ENCODE measurements around the gene MAML3.

The MAML3 gene

DNA sequence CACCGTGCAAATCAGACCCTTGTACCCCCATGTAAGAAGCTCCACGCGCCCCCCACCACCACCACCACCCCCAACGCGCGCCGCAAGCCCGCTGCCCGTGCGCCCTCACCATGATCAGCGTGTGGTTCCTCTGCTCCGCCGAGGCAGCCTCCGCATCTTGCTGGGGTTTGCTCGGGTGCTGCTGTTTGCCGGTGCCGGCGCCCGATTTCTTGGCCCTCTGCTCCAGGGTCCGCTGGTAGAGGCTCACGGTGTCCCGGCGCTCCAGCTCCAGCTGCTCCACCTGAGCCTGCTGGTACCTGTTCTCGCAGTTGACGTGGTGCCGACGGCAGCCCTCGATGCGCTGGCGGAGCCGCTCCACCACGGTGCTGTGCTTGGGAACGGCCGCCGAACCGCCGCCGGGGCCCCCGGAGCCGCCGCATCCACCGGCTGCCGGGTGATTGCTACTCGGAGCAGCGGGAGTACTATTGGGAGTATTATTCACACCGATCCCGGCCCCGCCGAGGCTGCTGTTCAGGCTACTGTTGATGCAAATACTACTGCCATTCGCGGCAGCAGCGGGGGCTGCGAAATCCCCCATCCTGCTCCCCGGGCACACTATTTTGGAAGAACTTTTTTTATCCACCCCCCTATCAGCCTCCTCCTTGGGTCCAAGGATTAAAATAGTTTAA lies 1.1 kb downstream of the MAML3 start:
- Histone ChIP-seq H3K36me3 (ENCODE audit: control insufficient read depth, insufficient read depth, low read length) (no peaks in the 10 kb centered on the region), H3K4me1 (ENCODE audit: control insufficient read depth, insufficient read depth, low read length) (peaks cover 14% of the 10 kb centered on the region), H3K9ac (ENCODE audit: low read length) (peak overlapping the region; percentile 57), H3K4me3 (ENCODE audit: low read length) (peak overlapping the region; percentile 97), H3K27me3 (ENCODE audit: control insufficient read depth, insufficient read depth, low read length) (no peaks in the 10 kb centered on the region), H3K27ac (ENCODE audit: low read depth, low read length) (peak overlapping the region; percentile 86)

DNA sequence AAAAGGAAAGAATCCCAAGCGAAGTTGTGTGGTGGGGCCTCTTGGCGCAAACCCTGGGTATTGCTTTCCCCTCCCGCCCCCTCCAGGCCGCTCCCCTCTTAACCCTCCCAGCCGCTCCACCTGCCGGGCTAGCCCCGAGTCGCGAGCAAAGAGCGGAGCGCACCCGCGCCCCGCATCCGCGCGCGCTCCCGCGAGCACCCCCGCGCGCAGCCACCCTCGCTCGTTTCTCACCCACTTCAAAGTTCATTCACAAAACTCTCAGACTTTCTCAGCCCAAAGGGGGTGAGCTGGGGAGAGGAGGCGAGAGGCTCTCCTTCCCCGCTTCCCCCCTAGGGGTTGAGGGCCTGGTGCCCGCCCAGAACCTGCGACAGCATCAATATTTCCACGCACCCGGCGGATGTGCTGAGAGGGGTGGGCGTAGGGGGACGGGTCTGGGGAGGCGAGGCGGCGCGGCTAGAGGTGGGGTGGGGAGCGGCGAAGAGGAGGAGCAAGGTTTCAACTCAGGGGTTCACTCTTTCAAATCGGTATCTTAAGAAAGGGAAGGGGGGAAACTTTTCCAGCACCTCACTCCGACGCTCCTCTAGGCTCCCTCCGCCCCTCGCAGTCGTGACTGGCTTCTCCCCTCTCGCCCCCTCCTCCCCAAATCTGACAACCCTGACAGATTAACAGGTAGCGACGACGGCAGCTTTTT lies 1.8 kb downstream of the MAML3 start:
- H3K4me1 ChIP-seq (ENCODE audit: control insufficient read depth, insufficient read depth, low read length): peaks cover 7% of the 10 kb centered on the region
- H3K27me3 ChIP-seq (ENCODE audit: control insufficient read depth, insufficient read depth, low read length): no peaks in the 10 kb centered on the region
- H3K9ac ChIP-seq (ENCODE audit: low read length): peak overlapping the region; percentile 39
- no peaks in the 10 kb centered on the region for H3K36me3 ChIP-seq (ENCODE audit: control insufficient read depth, insufficient read depth, low read length)
- H3K27ac ChIP-seq (ENCODE audit: low read depth, low read length): peak overlapping the region; percentile 86
- peak overlapping the region; percentile 97 for H3K4me3 ChIP-seq (ENCODE audit: low read length)

DNA sequence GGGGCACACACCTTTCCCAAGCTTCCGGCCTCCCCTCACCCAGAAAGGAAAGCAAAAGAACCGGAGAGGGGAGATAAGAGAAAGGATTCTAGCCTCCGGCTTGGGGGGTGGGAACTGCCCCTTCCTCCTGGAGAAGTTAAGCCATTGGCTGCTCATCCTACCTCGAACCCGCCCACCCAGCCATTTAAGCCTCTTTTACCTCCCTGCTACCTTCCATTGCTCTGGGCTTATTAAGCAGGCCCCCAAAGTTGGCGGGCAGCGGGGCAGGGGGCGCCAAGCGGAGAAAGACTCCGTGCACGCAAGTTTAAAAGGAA lies 2.3 kb downstream of the MAML3 start:
- no peak overlapping the region for H3K9ac ChIP-seq (ENCODE audit: low read length)

DNA sequence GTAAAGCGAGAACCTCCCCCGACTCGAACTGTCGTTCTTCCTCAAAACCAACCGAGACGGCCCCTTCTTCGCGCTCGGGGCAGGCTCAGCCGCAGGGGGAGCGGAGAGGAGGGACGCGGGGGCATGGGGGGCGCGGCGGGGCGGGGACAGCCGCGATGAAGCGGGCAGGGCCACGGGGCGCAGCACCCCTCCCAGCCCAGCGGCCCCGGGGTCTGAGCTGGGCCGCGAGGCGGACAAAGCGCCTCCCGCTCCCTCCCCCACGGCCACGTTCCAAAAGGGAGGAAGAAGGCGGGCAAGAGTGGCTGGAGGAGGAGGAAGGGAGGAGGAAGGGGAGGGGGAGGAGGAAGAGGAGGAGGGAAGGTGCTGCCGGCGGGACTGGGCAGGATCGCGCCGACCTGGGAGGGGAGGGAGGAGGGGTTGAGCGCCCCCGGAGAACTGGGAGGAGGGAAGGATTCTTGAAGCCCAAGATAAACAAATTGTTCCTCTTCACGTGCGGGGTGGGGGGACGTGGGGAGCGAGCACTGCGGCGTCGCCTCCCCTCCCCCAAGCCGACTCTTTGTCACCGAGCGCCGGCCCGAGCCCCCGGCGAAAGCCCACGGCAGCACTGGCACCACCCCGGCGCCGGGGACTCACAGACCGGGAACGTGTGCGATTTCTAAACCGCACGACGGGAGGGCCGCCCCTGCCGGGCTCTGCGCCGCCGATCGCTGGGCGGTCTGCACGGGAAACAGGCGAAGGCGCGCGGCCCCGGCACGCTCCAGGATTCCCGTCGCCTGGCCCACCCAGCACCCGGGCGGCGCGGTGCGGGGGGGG lies 2.9 kb downstream of the MAML3 start:
- no peaks in the 10 kb centered on the region for H3K27me3 ChIP-seq (ENCODE audit: control insufficient read depth, insufficient read depth, low read length)
- H3K9ac ChIP-seq (ENCODE audit: low read length): peak overlapping the region; percentile 38
- no peaks in the 10 kb centered on the region for H3K36me3 ChIP-seq (ENCODE audit: control insufficient read depth, insufficient read depth, low read length)
- H3K4me1 ChIP-seq (ENCODE audit: control insufficient read depth, insufficient read depth, low read length): peaks cover 4% of the 10 kb centered on the region
- H3K27ac ChIP-seq (ENCODE audit: low read depth, low read length): peak overlapping the region; percentile 86
- H3K4me3 ChIP-seq (ENCODE audit: low read length): peak overlapping the region; percentile 97

More for the DNA sequence above, 2.3 kb downstream of the MAML3 start:
- H3K4me3 ChIP-seq (ENCODE audit: low read length): peak overlapping the region; percentile 97
- H3K36me3 ChIP-seq (ENCODE audit: control insufficient read depth, insufficient read depth, low read length): no peaks in the 10 kb centered on the region
- H3K27ac ChIP-seq (ENCODE audit: low read depth, low read length): peak overlapping the region; percentile 86
- H3K4me1 ChIP-seq (ENCODE audit: control insufficient read depth, insufficient read depth, low read length): peaks cover 4% of the 10 kb centered on the region
- H3K27me3 ChIP-seq (ENCODE audit: control insufficient read depth, insufficient read depth, low read length): no peaks in the 10 kb centered on the region

DNA sequence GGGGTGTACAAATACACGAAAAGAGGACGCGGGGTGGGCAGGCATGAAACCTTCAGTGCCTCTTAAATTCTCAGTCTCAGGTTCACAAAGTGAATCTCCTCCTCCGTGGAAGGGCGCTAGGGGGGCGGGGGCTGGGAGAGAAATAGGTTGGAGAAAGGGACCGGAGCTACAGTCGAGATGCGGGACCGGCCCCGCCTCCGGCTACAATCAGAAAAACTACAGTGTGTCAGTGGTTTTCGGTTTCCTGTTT lies 3.4 kb downstream of the MAML3 start:
- Histone ChIP-seq H3K9ac (ENCODE audit: low read length) (peak overlapping the region; percentile 39), H3K4me3 (ENCODE audit: low read length) (peak overlapping the region; percentile 97), H3K36me3 (ENCODE audit: control insufficient read depth, insufficient read depth, low read length) (no peaks in the 10 kb centered on the region), H3K27me3 (ENCODE audit: control insufficient read depth, insufficient read depth, low read length) (no peaks in the 10 kb centered on the region), H3K27ac (ENCODE audit: low read depth, low read length) (peak overlapping the region; percentile 86), H3K4me1 (ENCODE audit: control insufficient read depth, insufficient read depth, low read length) (peaks cover 4% of the 10 kb centered on the region)

- H3K4me1 ChIP-seq (ENCODE audit: control insufficient read depth, insufficient read depth, low read length): peaks cover 4% of the 10 kb centered on the region
- H3K27ac ChIP-seq (ENCODE audit: low read depth, low read length): peak overlapping the region; percentile 86
- H3K9ac ChIP-seq (ENCODE audit: low read length): peak overlapping the region; percentile 39
- H3K27me3 ChIP-seq (ENCODE audit: control insufficient read depth, insufficient read depth, low read length): no peaks in the 10 kb centered on the region
- peak overlapping the region; percentile 97 for H3K4me3 ChIP-seq (ENCODE audit: low read length)
- H3K36me3 ChIP-seq (ENCODE audit: control insufficient read depth, insufficient read depth, low read length): no peaks in the 10 kb centered on the region
Observed at GRCh38 chr4:140149846-140150635, 3.9 kb downstream of the MAML3 start.

- Histone ChIP-seq H3K4me3 (ENCODE audit: low read length) (no peak overlapping the region), H3K9ac (ENCODE audit: low read length) (no peak overlapping the region), H3K36me3 (ENCODE audit: control insufficient read depth, insufficient read depth, low read length) (no peaks in the 10 kb centered on the region), H3K27ac (ENCODE audit: low read depth, low read length) (no peak overlapping the region), H3K27me3 (ENCODE audit: control insufficient read depth, insufficient read depth, low read length) (no peaks in the 10 kb centered on the region), H3K4me1 (ENCODE audit: control insufficient read depth, insufficient read depth, low read length) (no peaks in the 10 kb centered on the region)
Observed at GRCh38 chr4:140144050-140144449, 9.9 kb downstream of the MAML3 start.

GRCh38 chr4:140141210-140141835 lies 12.7 kb downstream of the MAML3 start:
- Histone ChIP-seq H3K27ac (ENCODE audit: low read depth, low read length) (no peak overlapping the region), H3K4me3 (ENCODE audit: low read length) (no peak overlapping the region), H3K36me3 (ENCODE audit: control insufficient read depth, insufficient read depth, low read length) (no peaks in the 10 kb centered on the region)

DNA sequence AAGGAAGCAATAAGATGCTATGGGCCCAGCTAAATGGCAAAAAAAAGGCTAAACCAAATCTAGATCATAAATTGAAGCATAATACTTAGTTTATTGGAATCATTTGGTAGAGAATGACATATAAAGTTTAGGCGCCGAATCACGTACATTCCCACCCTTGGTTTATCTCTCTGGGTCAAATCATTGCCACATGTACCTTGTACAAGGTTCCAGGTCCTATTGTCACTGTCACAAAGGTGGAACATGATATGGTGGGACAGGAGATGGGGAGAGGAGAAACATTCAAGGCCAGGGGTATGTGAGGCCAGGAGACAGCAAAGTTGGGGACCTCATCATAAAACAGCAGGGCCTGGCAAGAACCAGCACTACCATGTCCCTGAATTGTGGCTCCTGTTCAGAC lies 13.4 kb downstream of the MAML3 start:
- H3K27me3 ChIP-seq (ENCODE audit: control insufficient read depth, insufficient read depth, low read length): no peaks in the 10 kb centered on the region
- H3K36me3 ChIP-seq (ENCODE audit: control insufficient read depth, insufficient read depth, low read length): no peaks in the 10 kb centered on the region
- H3K27ac ChIP-seq (ENCODE audit: low read depth, low read length): no peak overlapping the region
- H3K4me3 ChIP-seq (ENCODE audit: low read length): no peak overlapping the region
- no peak overlapping the region for H3K9ac ChIP-seq (ENCODE audit: low read length)
- no peaks in the 10 kb centered on the region for H3K4me1 ChIP-seq (ENCODE audit: control insufficient read depth, insufficient read depth, low read length)

More at GRCh38 chr4:140141210-140141835, 12.7 kb downstream of the MAML3 start:
- H3K9ac ChIP-seq (ENCODE audit: low read length): no peak overlapping the region
- no peaks in the 10 kb centered on the region for H3K4me1 ChIP-seq (ENCODE audit: control insufficient read depth, insufficient read depth, low read length)
- H3K27me3 ChIP-seq (ENCODE audit: control insufficient read depth, insufficient read depth, low read length): no peaks in the 10 kb centered on the region

DNA sequence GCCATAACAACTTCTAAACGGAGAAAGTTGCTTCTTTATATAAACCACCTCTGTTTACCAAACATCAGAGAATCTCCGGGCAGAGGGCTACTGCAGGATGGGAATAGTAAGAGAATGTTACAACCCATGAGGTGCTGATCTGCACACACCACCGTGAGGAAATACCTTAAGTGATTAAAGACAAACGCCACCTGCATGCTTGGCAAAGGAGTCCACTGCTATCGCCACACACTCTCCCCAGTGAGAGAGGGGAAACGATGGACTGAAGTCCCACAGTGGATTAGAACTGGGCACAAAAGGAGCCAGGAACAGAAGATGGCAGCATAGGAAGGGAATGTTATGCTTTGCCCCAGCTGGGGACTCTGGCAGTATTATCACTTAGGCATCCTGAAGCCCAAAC lies 15.6 kb downstream of the MAML3 start:
- Histone ChIP-seq H3K9ac (ENCODE audit: low read length) (no peak overlapping the region), H3K27ac (ENCODE audit: low read depth, low read length) (no peak overlapping the region), H3K36me3 (ENCODE audit: control insufficient read depth, insufficient read depth, low read length) (no peaks in the 10 kb centered on the region), H3K4me1 (ENCODE audit: control insufficient read depth, insufficient read depth, low read length) (no peaks in the 10 kb centered on the region), H3K27me3 (ENCODE audit: control insufficient read depth, insufficient read depth, low read length) (no peaks in the 10 kb centered on the region), H3K4me3 (ENCODE audit: low read length) (no peak overlapping the region)

GRCh38 chr4:140137671-140138070 lies 16.3 kb downstream of the MAML3 start:
- no peaks in the 10 kb centered on the region for H3K4me1 ChIP-seq (ENCODE audit: control insufficient read depth, insufficient read depth, low read length)
- no peak overlapping the region for H3K4me3 ChIP-seq (ENCODE audit: low read length)

GRCh38 chr4:140136509-140136908 lies 17.5 kb downstream of the MAML3 start:
- H3K4me1 ChIP-seq (ENCODE audit: control insufficient read depth, insufficient read depth, low read length): no peaks in the 10 kb centered on the region
- H3K27ac ChIP-seq (ENCODE audit: low read depth, low read length): no peak overlapping the region

More at GRCh38 chr4:140137671-140138070, 16.3 kb downstream of the MAML3 start:
- Histone ChIP-seq H3K36me3 (ENCODE audit: control insufficient read depth, insufficient read depth, low read length) (no peaks in the 10 kb centered on the region), H3K9ac (ENCODE audit: low read length) (no peak overlapping the region), H3K27ac (ENCODE audit: low read depth, low read length) (no peak overlapping the region), H3K27me3 (ENCODE audit: control insufficient read depth, insufficient read depth, low read length) (no peaks in the 10 kb centered on the region)

More at GRCh38 chr4:140136509-140136908, 17.5 kb downstream of the MAML3 start:
- Histone ChIP-seq H3K4me3 (ENCODE audit: low read length) (no peak overlapping the region), H3K36me3 (ENCODE audit: control insufficient read depth, insufficient read depth, low read length) (no peaks in the 10 kb centered on the region), H3K27me3 (ENCODE audit: control insufficient read depth, insufficient read depth, low read length) (no peaks in the 10 kb centered on the region), H3K9ac (ENCODE audit: low read length) (no peak overlapping the region)
